BE2C (cell line): Measurements from ENCODE around the gene TBX5.

Source experiments
- DNase-seq: peaks from one replicate; pipeline ENCODE4 v3.0.0-alpha.2; 2020
- H3K27me3 ChIP-seq: fragments of 250-450 bp; sonication (Bioruptor Pico); 2 replicates; pipeline ENCODE4 v1.5.1; 2020; ENCODE audit warnings: mild to moderate bottlenecking
- H3K36me3 ChIP-seq: fragments of 250-450 bp; sonication (Bioruptor Pico); 2 replicates; pipeline ENCODE4 v1.5.1; 2020; ENCODE audit warnings: mild to moderate bottlenecking
- H3K4me1 ChIP-seq: fragments of 250-450 bp; sonication (Bioruptor Pico); 2 replicates; pipeline ENCODE4 v1.5.1; 2020
- H3K4me3 ChIP-seq: 2 replicates; pipeline ENCODE4 v1.5.1; 2011; ENCODE audit warnings: low read depth, low read length
- H3K9me3 ChIP-seq: fragments of 250-450 bp; sonication (Bioruptor Pico); 2 replicates; pipeline ENCODE4 v1.5.1; 2020
- TF ChIP-seq, protein P1 (sequence below): IDR thresholded peaks from 2 replicates; pipeline ENCODE4 v1.5.1; 2012; ENCODE audit warnings: mild to moderate bottlenecking, low read depth, low read length

TBX5 gene

DNA sequence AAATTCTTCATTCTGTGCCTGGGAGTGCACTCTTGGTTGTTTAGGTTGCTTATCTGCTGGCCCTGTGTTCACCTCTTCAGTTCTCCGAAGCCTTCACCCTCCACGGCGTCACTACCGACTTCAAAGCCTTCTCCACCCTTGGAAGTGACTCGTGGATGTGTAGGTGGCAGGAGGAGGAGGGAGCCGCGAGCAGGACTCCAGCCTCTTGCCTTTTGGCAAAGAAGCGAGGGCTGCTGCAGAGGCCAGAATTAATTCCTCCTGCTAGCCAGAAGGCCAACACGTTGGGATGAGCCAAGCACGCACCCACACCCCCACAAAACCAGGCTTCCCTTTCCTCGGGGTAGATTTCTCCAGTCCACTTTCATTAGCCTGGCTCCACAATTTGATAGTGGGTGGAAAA is 86.5 kb downstream of the TBX5 start:
- no peak for DNase-seq
- no peak overlapping the region for H3K4me3 ChIP-seq
- H3K27me3 ChIP-seq = peaks cover 31% of the 10 kb centered on the region
- no peaks in the 10 kb centered on the region for H3K9me3 ChIP-seq
- no peaks in the 10 kb centered on the region for H3K36me3 ChIP-seq
- no peaks in the 10 kb centered on the region for H3K4me1 ChIP-seq
- TF ChIP-seq, protein P1, sequence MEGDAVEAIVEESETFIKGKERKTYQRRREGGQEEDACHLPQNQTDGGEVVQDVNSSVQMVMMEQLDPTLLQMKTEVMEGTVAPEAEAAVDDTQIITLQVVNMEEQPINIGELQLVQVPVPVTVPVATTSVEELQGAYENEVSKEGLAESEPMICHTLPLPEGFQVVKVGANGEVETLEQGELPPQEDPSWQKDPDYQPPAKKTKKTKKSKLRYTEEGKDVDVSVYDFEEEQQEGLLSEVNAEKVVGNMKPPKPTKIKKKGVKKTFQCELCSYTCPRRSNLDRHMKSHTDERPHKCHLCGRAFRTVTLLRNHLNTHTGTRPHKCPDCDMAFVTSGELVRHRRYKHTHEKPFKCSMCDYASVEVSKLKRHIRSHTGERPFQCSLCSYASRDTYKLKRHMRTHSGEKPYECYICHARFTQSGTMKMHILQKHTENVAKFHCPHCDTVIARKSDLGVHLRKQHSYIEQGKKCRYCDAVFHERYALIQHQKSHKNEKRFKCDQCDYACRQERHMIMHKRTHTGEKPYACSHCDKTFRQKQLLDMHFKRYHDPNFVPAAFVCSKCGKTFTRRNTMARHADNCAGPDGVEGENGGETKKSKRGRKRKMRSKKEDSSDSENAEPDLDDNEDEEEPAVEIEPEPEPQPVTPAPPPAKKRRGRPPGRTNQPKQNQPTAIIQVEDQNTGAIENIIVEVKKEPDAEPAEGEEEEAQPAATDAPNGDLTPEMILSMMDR = no peak

DNA sequence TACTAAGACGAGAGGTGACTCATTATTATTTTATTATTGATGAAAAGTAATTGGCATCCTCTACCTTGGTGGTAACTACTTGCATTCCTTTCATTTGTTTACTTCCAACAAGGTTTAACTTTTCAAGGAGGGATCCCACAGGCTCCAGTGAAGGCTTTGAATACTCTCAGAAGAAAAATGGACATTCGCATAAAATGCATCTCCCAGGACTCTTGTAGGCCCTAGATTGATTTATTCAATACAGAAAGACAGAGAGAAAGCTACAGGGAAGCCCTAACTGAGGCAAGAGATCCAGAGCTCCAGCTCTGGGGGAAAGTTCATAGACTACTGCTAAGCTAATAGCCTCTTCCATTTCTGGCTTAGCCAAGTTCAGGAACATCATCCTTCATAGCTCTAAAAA is 87.0 kb downstream of the TBX5 start:
- H3K27me3 ChIP-seq = peaks cover 31% of the 10 kb centered on the region
- no peaks in the 10 kb centered on the region for H3K9me3 ChIP-seq
- H3K36me3 ChIP-seq = no peaks in the 10 kb centered on the region
- H3K4me1 ChIP-seq = no peaks in the 10 kb centered on the region
- no peak for DNase-seq
- TF ChIP-seq, protein P1 = no peak
- no peak overlapping the region for H3K4me3 ChIP-seq

DNA sequence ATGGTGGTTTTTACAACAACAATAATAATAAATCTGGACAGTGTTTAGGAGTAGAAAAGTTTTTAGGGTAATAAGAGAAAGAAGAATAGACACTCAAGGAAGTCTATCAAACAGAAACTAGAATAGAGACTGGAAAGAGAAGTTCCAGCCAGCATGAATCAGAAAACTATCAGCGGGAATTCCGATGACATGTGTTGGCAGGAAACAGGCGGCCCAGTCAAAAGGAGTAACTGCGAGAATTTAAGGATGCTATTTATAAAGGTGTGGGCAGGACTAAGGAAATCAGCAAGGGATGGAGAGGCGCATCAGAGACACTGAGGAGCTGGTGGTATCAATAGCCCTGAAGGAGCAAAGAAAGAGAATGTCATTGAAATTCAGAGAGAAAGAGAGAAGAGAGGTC is 89.9 kb downstream of the TBX5 start:
- TF ChIP-seq, protein P1 = no peak
- no peak overlapping the region for H3K4me3 ChIP-seq
- H3K9me3 ChIP-seq = no peaks in the 10 kb centered on the region
- no peak for DNase-seq
- H3K4me1 ChIP-seq = no peaks in the 10 kb centered on the region
- peaks cover 19% of the 10 kb centered on the region for H3K27me3 ChIP-seq
- no peaks in the 10 kb centered on the region for H3K36me3 ChIP-seq

DNA sequence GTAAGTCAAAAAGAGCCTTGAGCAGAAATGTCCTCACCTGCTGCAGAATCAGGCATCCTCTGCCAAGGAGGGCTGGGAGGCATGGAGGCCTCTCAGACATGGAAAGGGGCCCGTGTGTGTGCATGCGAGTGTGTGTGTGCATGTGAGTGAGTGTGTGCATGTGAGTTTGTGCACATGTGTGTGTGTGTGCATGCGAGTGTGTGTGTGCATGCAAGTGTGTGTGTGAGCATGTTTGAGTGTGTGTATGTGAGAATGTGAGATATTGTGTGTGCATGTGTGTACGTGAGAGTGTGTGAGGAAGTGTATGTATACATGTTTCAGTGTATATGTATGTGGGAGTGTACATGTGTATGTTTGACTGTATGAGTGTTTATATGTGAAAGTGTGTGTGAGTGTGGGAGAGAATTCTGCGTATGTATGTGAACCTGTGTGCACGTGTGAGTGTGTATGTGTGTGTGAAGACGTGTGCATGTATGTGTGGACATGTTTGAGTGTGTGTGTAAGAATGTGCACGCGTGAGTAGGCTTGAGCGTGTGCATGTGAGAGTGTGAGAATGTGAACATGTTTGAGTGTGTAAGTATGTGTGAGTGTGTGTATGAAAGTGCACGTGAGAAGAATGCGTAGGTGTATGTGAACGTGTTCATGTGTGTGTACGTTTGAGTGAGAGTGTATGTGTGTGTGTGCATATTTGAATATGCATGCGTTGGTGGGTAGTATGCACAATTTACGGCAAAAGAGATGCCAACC is 90.8 kb downstream of the TBX5 start:
- TF ChIP-seq, protein P1 = no peak
- H3K9me3 ChIP-seq = no peaks in the 10 kb centered on the region
- no peak overlapping the region for H3K4me3 ChIP-seq
- H3K36me3 ChIP-seq = no peaks in the 10 kb centered on the region
- no peaks in the 10 kb centered on the region for H3K4me1 ChIP-seq
- peaks cover 16% of the 10 kb centered on the region for H3K27me3 ChIP-seq
- no peak for DNase-seq

DNA sequence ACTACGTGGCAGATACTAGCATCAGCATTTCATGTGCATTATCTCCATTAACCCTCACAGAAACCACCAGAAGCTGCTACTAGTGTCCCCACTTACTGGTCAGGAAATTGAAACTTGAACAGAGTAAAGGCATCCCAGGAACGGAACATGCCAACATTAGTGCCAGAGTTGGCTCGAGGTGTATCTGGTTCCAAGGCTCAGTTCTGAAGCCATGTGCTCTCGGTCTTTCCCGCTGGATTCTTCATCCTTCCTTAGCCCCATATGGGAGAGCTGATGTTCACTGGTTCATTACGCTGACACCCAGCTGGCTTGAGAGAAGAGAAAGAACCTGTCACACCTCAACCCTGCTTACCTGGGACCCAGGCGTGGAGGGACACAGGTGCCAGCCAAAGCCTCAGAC is 91.5 kb downstream of the TBX5 start:
- Histone ChIP-seq H3K36me3 (no peaks in the 10 kb centered on the region), H3K4me3 (no peak overlapping the region), H3K27me3 (peaks cover 9% of the 10 kb centered on the region), H3K9me3 (no peaks in the 10 kb centered on the region), H3K4me1 (no peaks in the 10 kb centered on the region)
- TF ChIP-seq, protein P1 = no peak
- DNase-seq = no peak

DNA sequence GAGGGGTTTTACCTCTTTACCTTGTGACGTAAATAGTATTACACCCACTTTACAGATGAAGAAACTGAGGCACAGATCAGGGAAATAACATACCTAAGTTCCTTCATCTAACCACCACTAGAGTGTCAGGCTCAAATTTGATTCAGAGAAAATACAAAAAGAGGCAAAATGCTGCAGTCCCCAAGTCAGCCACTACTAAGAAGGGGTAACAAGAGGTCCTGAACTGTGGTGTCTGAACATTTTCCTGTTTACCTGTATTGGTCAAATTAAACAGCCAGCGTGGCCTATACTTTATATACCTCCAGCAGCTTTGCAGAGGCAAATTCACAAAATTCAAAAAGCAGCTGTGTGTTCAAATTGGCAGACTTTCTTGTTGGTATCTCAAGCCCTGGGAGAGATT is 92.0 kb downstream of the TBX5 start:
- Histone ChIP-seq H3K36me3 (no peaks in the 10 kb centered on the region), H3K27me3 (peaks cover 6% of the 10 kb centered on the region; the same call in 1 of the 2 replicates), H3K9me3 (no peaks in the 10 kb centered on the region), H3K4me1 (no peaks in the 10 kb centered on the region), H3K4me3 (no peak overlapping the region)
- TF ChIP-seq, protein P1 = no peak
- DNase-seq = no peak
